ENCODE results near the gene CSNK1E.

Gene CSNK1E

GRCh38 chr22:38350444-38351359, 33.5 kb upstream of the CSNK1E start:
- H3K9ac ChIP-seq: no peak overlapping the region
- H3K79me2 ChIP-seq (ENCODE audit: insufficient read depth, low read depth): no peaks in the 10 kb centered on the region
- H4K20me1 ChIP-seq (ENCODE audit: insufficient read depth): 0 out of 2 replicates have a peak, but pooled peaks cover 7% of the 10 kb centered on the region
- H3K27ac ChIP-seq: no peak overlapping the region
- H2AFZ ChIP-seq (ENCODE audit: low read depth): no peak overlapping the region
- H3K4me1 ChIP-seq (ENCODE audit: low read depth, poor library complexity, severe bottlenecking): no peaks in the 10 kb centered on the region
- no peak overlapping the region for H3K4me3 ChIP-seq (IDR thresholded peaks at IDR 0.05; ENCODE audit: insufficient read depth, low read depth, low read length)
- H3K4me2 ChIP-seq: no peak overlapping the region
- H3K36me3 ChIP-seq (ENCODE audit: insufficient read depth): no peaks in the 10 kb centered on the region
- TF ChIP-seq CTCF (conservative IDR thresholded peaks at IDR 0.05; ENCODE audit: low read depth, low read length): no peak
- H3K27me3 ChIP-seq (ENCODE audit: insufficient read depth, low read depth): no peaks in the 10 kb centered on the region

GRCh38 chr22:38348751-38349496, 31.7 kb upstream of the CSNK1E start:
- H3K4me1 ChIP-seq (ENCODE audit: low read depth, poor library complexity, severe bottlenecking): no peaks in the 10 kb centered on the region
- TF ChIP-seq CTCF (conservative IDR thresholded peaks at IDR 0.05; ENCODE audit: low read depth, low read length): no peak
- H3K4me2 ChIP-seq: no peak overlapping the region
- no peak overlapping the region; the same call in 1 of the 2 replicates for H3K9ac ChIP-seq
- no peaks in the 10 kb centered on the region for H3K27me3 ChIP-seq (ENCODE audit: insufficient read depth, low read depth)
- H3K4me3 ChIP-seq (IDR thresholded peaks at IDR 0.05; ENCODE audit: insufficient read depth, low read depth, low read length): no peak overlapping the region
- no peak overlapping the region for H2AFZ ChIP-seq (ENCODE audit: low read depth)
- H4K20me1 ChIP-seq (ENCODE audit: insufficient read depth): 0 out of 2 replicates have a peak, but pooled peaks cover 7% of the 10 kb centered on the region
- H3K27ac ChIP-seq: no peak overlapping the region
- H3K79me2 ChIP-seq (ENCODE audit: insufficient read depth, low read depth): no peaks in the 10 kb centered on the region
- H3K36me3 ChIP-seq (ENCODE audit: insufficient read depth): no peaks in the 10 kb centered on the region

- Histone ChIP-seq H3K4me1 (ENCODE audit: low read depth, poor library complexity, severe bottlenecking) (no peaks in the 10 kb centered on the region), H3K36me3 (ENCODE audit: insufficient read depth) (no peaks in the 10 kb centered on the region), H3K4me3 (IDR thresholded peaks at IDR 0.05; ENCODE audit: insufficient read depth, low read depth, low read length) (no peak overlapping the region), H3K4me2 (no peak overlapping the region), H3K27me3 (ENCODE audit: insufficient read depth, low read depth) (no peaks in the 10 kb centered on the region), H2AFZ (ENCODE audit: low read depth) (no peak overlapping the region), H3K9ac (no peak overlapping the region; the same call in 1 of the 2 replicates), H3K79me2 (ENCODE audit: insufficient read depth, low read depth) (no peaks in the 10 kb centered on the region), H3K27ac (no peak overlapping the region), H4K20me1 (ENCODE audit: insufficient read depth) (0 out of 2 replicates have a peak, but pooled peaks cover 7% of the 10 kb centered on the region)
- TF ChIP-seq CTCF (conservative IDR thresholded peaks at IDR 0.05; ENCODE audit: low read depth, low read length): no peak
These were observed 30.9 kb upstream of the CSNK1E start for GRCh38 chr22:38347944-38348750.
